Heart right ventricle (tissue), 16 donors: Measurements from ENCODE around the gene CDH9. TPM values are rescaled to one million over a fixed set of nuclear protein-coding genes. Genes with fewer than 3 reads are reported as not detected.

ENCODE experiments used
- ATAC-seq, 8 donors: fragments of 200-7000 bp; cut with Tn5 transposase; one replicate each; pipeline ENCODE4 v1.9.1; 2020; ENCODE audit warnings: mild to moderate bottlenecking in 8 of 8, moderate library complexity in 8 of 8, moderate number of reproducible peaks in 1 of 8
- DNase-seq, 2 donors: peaks; one replicate each; pipeline ENCODE4 v3.0.0-alpha.2; 2020
- H3K27ac ChIP-seq, 10 donors: fragments of 200-600 bp; sonication (generic) in 2 of 10; one replicate each; pipeline versions ENCODE4 v1.5.0 to v1.8.0; 2020 to 2022; ENCODE audit warnings: mild to moderate bottlenecking in 3 of 10
- H3K27me3 ChIP-seq, 7 donors: fragments of 200-600 bp; one replicate each; pipeline ENCODE4 v1.8.0; 2021 to 2022; ENCODE audit warnings: mild to moderate bottlenecking in 2 of 7
- H3K36me3 ChIP-seq, 9 donors: fragments of 200-600 bp; sonication (generic) in 1 of 9; one replicate each; pipeline versions ENCODE4 v1.5.0 to v1.8.0; 2020 to 2022; ENCODE audit warnings: mild to moderate bottlenecking in 2 of 9
- H3K4me1 ChIP-seq, 9 donors: fragments of 200-600 bp; sonication (generic) in 1 of 9; one replicate each; pipeline versions ENCODE4 v1.5.0 to v1.8.0; 2020 to 2022; ENCODE audit warnings: mild to moderate bottlenecking in 4 of 9
- H3K4me3 ChIP-seq, 10 donors: fragments of 200-600 bp; sonication (generic) in 2 of 10; one replicate each; pipeline versions ENCODE4 v1.5.0 to v1.8.0; 2020 to 2022; ENCODE audit warnings: mild to moderate bottlenecking in 7 of 10, moderate library complexity in 2 of 10
- H3K9me3 ChIP-seq, 11 donors: fragments of 200-600 bp in 10 of 11; sonication (generic) in 2 of 11; one replicate each; pipeline versions ENCODE4 v1.5.0 to v1.8.0; 2013 to 2022; ENCODE audit warnings: mild to moderate bottlenecking in 2 of 11, control low read depth in 1 of 11, moderate library complexity in 1 of 11
- WGBS, 2 donors: extraction: QIAGEN DNeasy Blood & Tissue Kit; methylation state at CpG; one replicate each; pipeline ENCODE4 v1.1.7; 2013; ENCODE audit warnings: inconsistent platforms in 1 of 2; 5-methylcytosine and 5-hydroxymethylcytosine counted together
- intact Hi-C, 10 donors: fragments of 100-400 bp; cut with DNase I; formaldehyde crosslinking; loops; one replicate each; pipeline versions ENCODE4 v1.11.1 to v1.14.2; 2022
- polyA plus RNA-seq, 2 donors: library from polyadenylated mRNA; stranded (reverse); fragments of 200-250 nt; gene quantifications; one replicate each; pipeline ENCODE4 v1.2.3, GENCODE V29; 2013
- total RNA-seq, 10 donors: library from RNA; stranded (reverse); fragmentation: NEBNext Ultra II Directional in 3 of 10; extraction: Animal tissue kit (Norgen Biotek cat#: 25700) in 3 of 10; gene quantifications; one replicate each; pipeline versions ENCODE4 v1.2.1 to v1.2.4, GENCODE V29; 2021 to 2023
- TF ChIP-seq, protein P1 (sequence below), 9 donors: fragments of 200-600 bp; sonication (generic) in 2 of 9; IDR thresholded peaks; one replicate each; pipeline versions ENCODE4 v1.5.0 to v1.8.0; 2021 to 2022; ENCODE audit warnings: antibody characterized with exemption in 9 of 9, mild to moderate bottlenecking in 5 of 9, moderate library complexity in 1 of 9
- donor health status: Arrhythmogenic right ventricular cardiomyopathy.
- donor health status: ischemic (EF 13 %, LVEDD 7.1; RV severe dilation, severe dysfunction).
- donor health status: healthy with polysubstance abuse.
- donor health status: DM: no; HTN: yes; CAD: no.
- donor health status: DM: no; HTN: no; CAD: no.
- donor health status: ischemic (EF 25% LVEDD 6.9; RV normal size, moderate dysfunction).
- donor health status: ischemic (EF 25% LVEDD 5.7; RV mildly dilated, moderate dysfunction).
- donor health status: healthy.
- donor health status: DM: yes; HTN: yes; CAD: no.
- donor health status: Ischemic cardiomyopathy.
- donor health status: ischemic (EF 35%, LVEDD 5.7; RV mildly dilated, moderate dysfunction).
- donor health status: nonischemic (EF 11% LVEDD 7.7; RV severe dilation, severe dysfunction).
- donor health status: DM: yes; HTN: yes; CAD: no.
- donor health status: PGD.
- donor health status: ischemic (EF 29% LVEDD 5.4; RV normal size, mild dysfunction).
- donor health status: nonischemic (EF 23%, LVEDD 6.1; RV moderate dilation, normal function).

The CDH9 gene
- total and polyA plus RNA-seq, 12 donors: not detected

DNA sequence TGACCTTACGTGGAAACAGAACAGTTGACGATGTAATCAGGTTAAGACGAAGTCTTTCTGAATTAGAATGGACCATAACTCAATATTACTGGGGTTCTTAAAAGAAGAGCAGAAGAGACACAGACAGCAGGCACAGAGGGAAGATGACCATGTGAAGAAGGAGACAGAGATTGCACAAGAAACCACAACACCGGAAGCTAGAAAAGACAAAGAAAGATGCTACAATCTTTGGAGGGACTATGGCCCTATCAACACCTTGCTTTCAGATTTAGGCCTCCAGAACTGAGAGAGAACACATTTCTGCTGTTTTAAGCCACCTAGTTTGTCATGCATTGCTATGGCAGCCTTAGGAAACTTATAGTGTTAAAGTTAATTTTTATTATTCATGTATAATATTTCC, 27.1 kb downstream of the CDH9 start:
- TF ChIP-seq, protein P1, sequence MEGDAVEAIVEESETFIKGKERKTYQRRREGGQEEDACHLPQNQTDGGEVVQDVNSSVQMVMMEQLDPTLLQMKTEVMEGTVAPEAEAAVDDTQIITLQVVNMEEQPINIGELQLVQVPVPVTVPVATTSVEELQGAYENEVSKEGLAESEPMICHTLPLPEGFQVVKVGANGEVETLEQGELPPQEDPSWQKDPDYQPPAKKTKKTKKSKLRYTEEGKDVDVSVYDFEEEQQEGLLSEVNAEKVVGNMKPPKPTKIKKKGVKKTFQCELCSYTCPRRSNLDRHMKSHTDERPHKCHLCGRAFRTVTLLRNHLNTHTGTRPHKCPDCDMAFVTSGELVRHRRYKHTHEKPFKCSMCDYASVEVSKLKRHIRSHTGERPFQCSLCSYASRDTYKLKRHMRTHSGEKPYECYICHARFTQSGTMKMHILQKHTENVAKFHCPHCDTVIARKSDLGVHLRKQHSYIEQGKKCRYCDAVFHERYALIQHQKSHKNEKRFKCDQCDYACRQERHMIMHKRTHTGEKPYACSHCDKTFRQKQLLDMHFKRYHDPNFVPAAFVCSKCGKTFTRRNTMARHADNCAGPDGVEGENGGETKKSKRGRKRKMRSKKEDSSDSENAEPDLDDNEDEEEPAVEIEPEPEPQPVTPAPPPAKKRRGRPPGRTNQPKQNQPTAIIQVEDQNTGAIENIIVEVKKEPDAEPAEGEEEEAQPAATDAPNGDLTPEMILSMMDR (IDR thresholded peaks at IDR 0.05): no peak
- intact Hi-C loops: no loop called here
- ATAC-seq: no peak
- Histone ChIP-seq H3K27ac (no peak overlapping the region), H3K9me3 (no peaks in the 10 kb centered on the region), H3K36me3 (no peaks in the 10 kb centered on the region), H3K4me1 (no peaks in the 10 kb centered on the region), H3K27me3 (no peaks in the 10 kb centered on the region), H3K4me3 (no peak overlapping the region)
- whole genome bisulfite sequencing, 2 donors: 84% methylated on average over 4 of the region's 4 CpGs
- DNase-seq: no peak

DNA sequence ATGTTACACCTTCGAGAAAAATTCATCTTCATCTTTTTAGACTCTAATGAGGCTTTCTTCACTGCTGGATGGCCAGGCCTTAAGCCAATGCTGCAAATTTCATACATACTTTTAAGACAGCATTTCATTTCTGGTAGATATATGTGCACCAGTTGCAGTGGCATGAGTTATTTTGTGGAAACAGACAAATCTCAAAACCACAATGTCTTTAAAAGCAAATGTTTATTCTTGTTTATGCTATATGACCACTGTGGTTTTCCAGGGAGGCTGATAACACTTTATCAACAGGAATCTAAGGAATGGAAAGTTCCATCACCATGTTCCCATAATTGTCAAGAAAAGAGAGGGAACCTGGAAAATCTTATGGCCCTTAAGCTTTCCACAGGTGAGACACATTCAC, 27.7 kb downstream of the CDH9 start:
- ATAC-seq: no peak
- H3K9me3 ChIP-seq: peaks cover 0 to 2% (median 0%) of the 10 kb centered on the region in 11 donors
- H3K4me3 ChIP-seq: no peak overlapping the region
- H3K36me3 ChIP-seq: no peaks in the 10 kb centered on the region
- no peak overlapping the region for H3K27ac ChIP-seq
- TF ChIP-seq, protein P1 (IDR thresholded peaks at IDR 0.05): no peak
- no peaks in the 10 kb centered on the region for H3K27me3 ChIP-seq
- no peaks in the 10 kb centered on the region for H3K4me1 ChIP-seq
- DNase-seq: no peak
- intact Hi-C loops: no loop called here
- 75 to 90% methylated on average over 1 of the region's 1 CpG for WGBS, 2 donors

DNA sequence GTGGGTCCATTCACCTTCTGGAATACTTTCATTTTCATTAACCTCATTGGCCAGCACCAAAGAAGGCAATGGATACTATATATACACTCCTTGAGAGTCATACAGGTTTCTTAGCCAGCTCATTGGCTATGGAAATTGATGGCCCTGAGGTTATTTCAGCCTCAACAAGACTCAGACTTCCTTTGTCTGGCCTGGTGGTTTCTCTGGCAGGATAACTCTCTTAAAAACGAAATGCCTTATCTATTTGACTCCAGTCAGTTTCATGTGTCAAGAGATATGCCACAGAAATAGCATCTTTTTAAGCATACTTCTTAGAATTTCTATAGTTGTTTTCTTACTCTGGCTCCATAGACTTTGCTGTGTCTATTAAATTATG, 28.9 kb downstream of the CDH9 start:
- Histone ChIP-seq H3K4me1 (no peaks in the 10 kb centered on the region), H3K36me3 (no peaks in the 10 kb centered on the region), H3K4me3 (no peak overlapping the region), H3K9me3 (peaks cover 0 to 6% (median 0%) of the 10 kb centered on the region in 11 donors), H3K27me3 (no peaks in the 10 kb centered on the region), H3K27ac (no peak overlapping the region)
- 13 to 15% methylated on average over 1 of the region's 1 CpG for WGBS, 2 donors
- TF ChIP-seq, protein P1 (IDR thresholded peaks at IDR 0.05): no peak
- DNase-seq: no peak
- ATAC-seq: no peak
- intact Hi-C loops: no loop called here

DNA sequence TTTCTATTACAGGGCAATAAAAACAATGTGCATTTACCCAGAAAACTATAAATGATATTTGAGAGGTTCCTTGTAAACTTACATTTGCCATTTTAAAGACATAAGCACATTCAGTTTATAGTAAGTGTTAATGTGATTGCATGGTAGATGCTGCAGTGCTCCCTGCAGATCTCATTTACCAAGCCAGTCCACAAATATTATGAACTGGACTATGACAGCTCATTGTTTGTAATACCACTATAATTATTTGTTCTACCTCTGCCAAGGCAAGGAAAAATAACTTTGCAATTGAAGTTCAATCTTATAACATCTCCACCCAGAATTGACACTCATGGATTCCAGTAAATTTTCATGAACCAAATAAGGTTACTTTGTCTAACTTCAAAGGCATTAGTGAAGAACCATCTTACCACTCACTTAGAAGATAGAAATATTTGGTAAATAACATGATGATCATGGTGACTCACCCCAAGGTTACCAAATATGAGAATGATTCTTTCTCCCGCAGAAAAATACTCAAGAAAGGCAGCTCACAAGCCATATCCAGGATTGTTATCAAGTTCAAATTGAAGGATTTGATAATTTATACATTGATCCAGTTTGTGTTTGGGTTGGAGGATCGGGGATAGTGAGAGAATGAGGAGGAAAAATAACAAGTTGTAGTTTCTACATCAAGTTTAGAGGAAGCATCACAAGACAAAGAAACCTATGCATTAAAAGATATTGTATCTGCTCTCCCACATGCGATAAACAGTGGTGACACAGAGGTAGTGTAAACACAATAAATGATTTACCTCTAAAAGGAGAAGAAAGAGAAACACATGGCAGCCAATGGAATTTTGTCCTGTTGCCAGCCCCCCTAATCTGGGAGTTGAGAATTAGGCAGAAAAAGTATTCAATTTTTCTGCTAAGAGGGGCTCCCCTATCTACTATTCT, 29.5 kb downstream of the CDH9 start:
- DNase-seq (no peak), ATAC-seq (no peak)
- TF ChIP-seq, protein P1 (IDR thresholded peaks at IDR 0.05): no peak
- Histone ChIP-seq H3K27ac (no peak overlapping the region), H3K4me1 (no peaks in the 10 kb centered on the region), H3K36me3 (no peaks in the 10 kb centered on the region), H3K9me3 (peaks cover 0 to 6% (median 0%) of the 10 kb centered on the region in 11 donors), H3K4me3 (no peak overlapping the region), H3K27me3 (no peaks in the 10 kb centered on the region)
- intact Hi-C loops: no loop called here
- 80 to 88% methylated on average over 3 of the region's 3 CpGs for WGBS, 2 donors
